HCT116 (cell line): ENCODE measurements around the gene PPP6R3. TPM values are rescaled to one million over a fixed set of nuclear protein-coding genes. Genes with fewer than 3 reads are reported as not detected.

Source experiments
- ATAC-seq: fragments of 200-7000 bp; cut with Tn5 transposase; 2 replicates; pipeline ENCODE4 v1.9.1; 2020; ENCODE audit warnings: mild to moderate bottlenecking, moderate library complexity
- BruUV-seq: library from RNA; stranded (reverse); fragments of 400-500 nt; replicated peaks from 2 replicates; lab custom pipeline; 2021; lab: Mats Ljungman, UMichigan
- CTCF ChIA-PET: fragments of 300-600 bp; sonication (Branson Sonifier 250); formaldehyde crosslinking; loops from one replicate; lab custom pipeline; 2021; ENCODE audit warnings: antibody characterized with exemption; lab: Charles Lee
- POLR2A ChIA-PET: fragments of 300-600, 350-600 bp; sonication (Branson Sonifier 250); formaldehyde crosslinking; loops from one replicate; lab custom pipeline; 2021; ENCODE audit warnings: antibody characterized with exemption; lab: Charles Lee
- RAD21 ChIA-PET, 2 experiments: fragments of 300-600 bp; sonication (Branson Sonifier 250); formaldehyde crosslinking; loops; one replicate each; lab custom pipeline; 2023; ENCODE audit warnings: low total read pairs in 2 of 2; ENCODE audit not compliant: uncharacterized antibody in 2 of 2, unreplicated experiment in 2 of 2, low non-redundant PET in 1 of 2; lab: Charles Lee
- DNase-seq: peaks from one replicate; pipeline ENCODE4 v3.0.0-alpha.2; 2010; ENCODE audit warnings: low read depth, low spot score
- H2AFZ ChIP-seq: fragments of 200-600 bp; shearing (Covaris generic), sonication (generic); 2 replicates; pipeline ENCODE4 v1.6.1; 2017; ENCODE audit warnings: low read depth, mixed run types, mixed read lengths, antibody characterized with exemption, low read length; ENCODE audit not compliant: poor library complexity, severe bottlenecking
- H3K27ac ChIP-seq: 2 replicates; pipeline ENCODE4 v1.5.1; 2012; ENCODE audit warnings: low read depth, low read length
- H3K27me3 ChIP-seq: fragments of 200-600 bp; sonication (generic); 2 replicates; pipeline ENCODE4 v1.6.1; 2016; ENCODE audit warnings: mixed run types, low read length, mixed read lengths; ENCODE audit not compliant: insufficient read depth
- H3K36me3 ChIP-seq, 2 experiments: fragments of 200-500 bp in 1 of 2; fragments of 200-600 bp in 1 of 2; sonication (Bioruptor generic) in 1 of 2; sonication (generic) in 1 of 2; 2 replicates each; pipeline versions ENCODE4 v1.5.1 to v1.6.1; 2014 to 2016; ENCODE audit warnings: low read length in 2 of 2, inconsistent platforms in 1 of 2, mixed read lengths in 1 of 2, mixed run types in 1 of 2; ENCODE audit not compliant: insufficient read depth in 2 of 2, control insufficient read depth in 1 of 2
- H3K4me1 ChIP-seq, 2 experiments: fragments of 200-600 bp in 1 of 2; sonication (generic) in 1 of 2; 2 replicates each; pipeline versions ENCODE4 v1.5.1 to v1.6.1; 2012 to 2017; ENCODE audit warnings: low read length in 2 of 2, inconsistent platforms in 1 of 2, mild to moderate bottlenecking in 1 of 2, mixed read lengths in 1 of 2, mixed run types in 1 of 2, moderate library complexity in 1 of 2; ENCODE audit not compliant: insufficient read depth in 2 of 2, control insufficient read depth in 1 of 2
- H3K4me2 ChIP-seq: fragments of 200-600 bp; sonication (generic); 2 replicates; pipeline ENCODE4 v1.6.1; 2017; ENCODE audit warnings: mixed run types, low read length, mixed read lengths
- H3K4me3 ChIP-seq, 2 experiments: fragments of 200-600 bp in 1 of 2; sonication (generic) in 1 of 2; replicated peaks in 1 of 2; 2 replicates each; pipeline ENCODE4 v1.5.1; 2011 to 2016; ENCODE audit warnings: low read length in 2 of 2, control low read depth in 1 of 2, low read depth in 1 of 2, mild to moderate bottlenecking in 1 of 2, mixed read lengths in 1 of 2, mixed run types in 1 of 2
- H3K79me2 ChIP-seq: fragments of 200-600 bp; sonication (generic); 2 replicates; pipeline ENCODE4 v1.6.1; 2017; ENCODE audit warnings: mild to moderate bottlenecking, mixed run types, low read length, moderate library complexity, mixed read lengths; ENCODE audit not compliant: insufficient read depth
- H3K9ac ChIP-seq: fragments of 200-600 bp; sonication (generic); 2 replicates; pipeline ENCODE4 v1.6.1; 2016; ENCODE audit warnings: low read length, mixed read lengths
- H3K9me2 ChIP-seq: fragments of 200-600 bp; sonication (generic), shearing (Covaris generic); 2 replicates; pipeline ENCODE4 v1.6.1; 2017; ENCODE audit warnings: mixed run types, mild to moderate bottlenecking, moderate library complexity; ENCODE audit not compliant: insufficient read depth
- H3K9me3 ChIP-seq, 2 experiments: fragments of 200-500 bp in 1 of 2; fragments of 200-600 bp in 1 of 2; sonication (Bioruptor generic) in 1 of 2; sonication (generic) in 1 of 2; 2 replicates each; pipeline ENCODE4 v1.6.1; 2014 to 2017; ENCODE audit warnings: low read length in 2 of 2, mixed read lengths in 2 of 2, inconsistent platforms in 1 of 2, low read depth in 1 of 2, mild to moderate bottlenecking in 1 of 2, mixed run types in 1 of 2, moderate library complexity in 1 of 2; ENCODE audit not compliant: control insufficient read depth in 1 of 2, insufficient read depth in 1 of 2
- H4K20me1 ChIP-seq: fragments of 200-600 bp; sonication (generic), shearing (Covaris generic); 2 replicates; pipeline ENCODE4 v1.6.1; 2017; ENCODE audit warnings: mixed run types, mild to moderate bottlenecking, moderate library complexity; ENCODE audit not compliant: insufficient read depth
- CBX3 ChIP-seq: IDR thresholded peaks from 2 replicates; pipeline ENCODE4 v1.6.1; 2012; ENCODE audit warnings: low read depth
- EGR1 ChIP-seq: IDR thresholded peaks from 2 replicates; pipeline ENCODE4 v1.6.1; 2012; ENCODE audit warnings: low read depth
- EZH2 ChIP-seq: fragments of 200-600 bp; sonication (generic); IDR thresholded peaks from 2 replicates; pipeline ENCODE4 v1.6.1; 2017; ENCODE audit warnings: antibody characterized with exemption, mixed run types
- JUND ChIP-seq: IDR thresholded peaks from 2 replicates; pipeline ENCODE4 v1.6.1; 2012
- POLR2AphosphoS5 ChIP-seq: IDR thresholded peaks from 2 replicates; pipeline ENCODE4 v1.6.1; 2011; ENCODE audit warnings: mild to moderate bottlenecking, low read depth, low read length, moderate library complexity
- RAD21 ChIP-seq: IDR thresholded peaks from 2 replicates; pipeline ENCODE4 v1.6.1; 2012; ENCODE audit warnings: low read depth, mild to moderate bottlenecking
- SIN3A ChIP-seq: IDR thresholded peaks from 2 replicates; pipeline ENCODE4 v1.6.1; 2012; ENCODE audit warnings: low read depth
- SRF ChIP-seq: IDR thresholded peaks from 2 replicates; pipeline ENCODE4 v1.6.1; 2012; ENCODE audit warnings: low read depth
- YY1 ChIP-seq: IDR thresholded peaks from 2 replicates; pipeline ENCODE4 v1.6.1; 2011; ENCODE audit warnings: low read length, low read depth, moderate library complexity, mild to moderate bottlenecking; ENCODE audit not compliant: insufficient replicate concordance; ENCODE audit errors: extremely low read depth
- intact Hi-C: fragments of 100-400 bp; cut with micrococcal nuclease; formaldehyde crosslinking; loops from 2 replicates; pipeline ENCODE4 v1.10.0; 2022
- total RNA-seq: library from RNA; stranded (reverse); gene quantifications from one replicate; pipeline ENCODE4 v1.2.1, GENCODE V29; 2021; ENCODE audit not compliant: unreplicated experiment
- TF ChIP-seq, protein P1 (sequence below), 3 experiments: fragments of 200-600 bp in 1 of 3; sonication (generic) in 1 of 3; IDR thresholded peaks in 2 of 3; conservative IDR thresholded peaks in 1 of 3; 2 replicates each; pipeline ENCODE4 v1.5.1; 2012 to 2017; ENCODE audit warnings: low read depth in 2 of 3, low read length in 2 of 3, antibody characterized with exemption in 1 of 3, borderline replicate concordance in 1 of 3, control low read depth in 1 of 3, mild to moderate bottlenecking in 1 of 3, mixed read lengths in 1 of 3, mixed run types in 1 of 3, moderate library complexity in 1 of 3; ENCODE audit not compliant: insufficient read depth in 1 of 3

Gene PPP6R3
- total RNA-seq, 1 experiment from 2014 or later, result 113 TPM

- DNase-seq (no peak), ATAC-seq (no peak)
- Histone ChIP-seq H3K36me3 (peaks cover 7 to 45% of the 10 kb centered on the region in 2 experiments; a peak in 3 of 4 replicates), H4K20me1 (peaks cover 12% of the 10 kb centered on the region; the same call in 1 of the 2 replicates), H3K27me3 (no peaks in the 10 kb centered on the region), H3K9me2 (no peaks in the 10 kb centered on the region), H3K4me3 (no peak overlapping the region), H3K4me1 (peaks cover 11 to 16% of the 10 kb centered on the region in 2 experiments), H3K9ac (no peak overlapping the region), H3K9me3 (no peaks in the 10 kb centered on the region), H3K79me2 (peaks cover 99% of the 10 kb centered on the region), H3K4me2 (no peak overlapping the region)
- RAD21 ChIA-PET, result no interaction called here
- intact Hi-C loops, result no loop called here
- POLR2A ChIA-PET, result no interaction called here
- TF ChIP-seq, protein P1, sequence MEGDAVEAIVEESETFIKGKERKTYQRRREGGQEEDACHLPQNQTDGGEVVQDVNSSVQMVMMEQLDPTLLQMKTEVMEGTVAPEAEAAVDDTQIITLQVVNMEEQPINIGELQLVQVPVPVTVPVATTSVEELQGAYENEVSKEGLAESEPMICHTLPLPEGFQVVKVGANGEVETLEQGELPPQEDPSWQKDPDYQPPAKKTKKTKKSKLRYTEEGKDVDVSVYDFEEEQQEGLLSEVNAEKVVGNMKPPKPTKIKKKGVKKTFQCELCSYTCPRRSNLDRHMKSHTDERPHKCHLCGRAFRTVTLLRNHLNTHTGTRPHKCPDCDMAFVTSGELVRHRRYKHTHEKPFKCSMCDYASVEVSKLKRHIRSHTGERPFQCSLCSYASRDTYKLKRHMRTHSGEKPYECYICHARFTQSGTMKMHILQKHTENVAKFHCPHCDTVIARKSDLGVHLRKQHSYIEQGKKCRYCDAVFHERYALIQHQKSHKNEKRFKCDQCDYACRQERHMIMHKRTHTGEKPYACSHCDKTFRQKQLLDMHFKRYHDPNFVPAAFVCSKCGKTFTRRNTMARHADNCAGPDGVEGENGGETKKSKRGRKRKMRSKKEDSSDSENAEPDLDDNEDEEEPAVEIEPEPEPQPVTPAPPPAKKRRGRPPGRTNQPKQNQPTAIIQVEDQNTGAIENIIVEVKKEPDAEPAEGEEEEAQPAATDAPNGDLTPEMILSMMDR (IDR thresholded peaks at IDR 0.05 in 2 of 3, conservative IDR thresholded peaks at IDR 0.05 in 1 of 3; ENCODE audit: borderline replicate concordance in 1 of 3, insufficient read depth in 1 of 3, low read depth in 2 of 3, low read length in 2 of 3), result no peak
- TF ChIP-seq EGR1, result no peak
- TF ChIP-seq SRF, result no peak
- TF ChIP-seq JUND, result no peak
- no peak for TF ChIP-seq CBX3
- no peak for TF ChIP-seq EZH2
- no peak for TF ChIP-seq RAD21
- no peak for TF ChIP-seq SIN3A
- no peak for TF ChIP-seq YY1
- no peak for TF ChIP-seq POLR2AphosphoS5
- TF ChIP-seq, all 23 proteins: peak for 0
- CTCF ChIA-PET, result no interaction called here
- H2AFZ ChIP-seq, result no peak overlapping the region
- BruUV-seq, result no TSS peak
- H3K27ac ChIP-seq, result no peak overlapping the region
Measured at GRCh38 chr11:68541116-68541515, 80.6 kb downstream of the PPP6R3 start.
